Cerebellar nuclear complex (tissue), 1 donor: Measurements from ENCODE around the gene TTC31.

Experiments used
- DNase-seq, 2 experiments: peaks; one replicate each; lab custom pipeline; 2025; lab: John Stamatoyannopoulos, UW

TTC31 gene

GRCh38 chr2:74526649-74527230 lies 43.9 kb downstream of the TTC31 start:
- DNase-seq: no peak

- no peak for DNase-seq
These were observed 44.9 kb downstream of the TTC31 start for GRCh38 chr2:74527741-74528140.

DNA sequence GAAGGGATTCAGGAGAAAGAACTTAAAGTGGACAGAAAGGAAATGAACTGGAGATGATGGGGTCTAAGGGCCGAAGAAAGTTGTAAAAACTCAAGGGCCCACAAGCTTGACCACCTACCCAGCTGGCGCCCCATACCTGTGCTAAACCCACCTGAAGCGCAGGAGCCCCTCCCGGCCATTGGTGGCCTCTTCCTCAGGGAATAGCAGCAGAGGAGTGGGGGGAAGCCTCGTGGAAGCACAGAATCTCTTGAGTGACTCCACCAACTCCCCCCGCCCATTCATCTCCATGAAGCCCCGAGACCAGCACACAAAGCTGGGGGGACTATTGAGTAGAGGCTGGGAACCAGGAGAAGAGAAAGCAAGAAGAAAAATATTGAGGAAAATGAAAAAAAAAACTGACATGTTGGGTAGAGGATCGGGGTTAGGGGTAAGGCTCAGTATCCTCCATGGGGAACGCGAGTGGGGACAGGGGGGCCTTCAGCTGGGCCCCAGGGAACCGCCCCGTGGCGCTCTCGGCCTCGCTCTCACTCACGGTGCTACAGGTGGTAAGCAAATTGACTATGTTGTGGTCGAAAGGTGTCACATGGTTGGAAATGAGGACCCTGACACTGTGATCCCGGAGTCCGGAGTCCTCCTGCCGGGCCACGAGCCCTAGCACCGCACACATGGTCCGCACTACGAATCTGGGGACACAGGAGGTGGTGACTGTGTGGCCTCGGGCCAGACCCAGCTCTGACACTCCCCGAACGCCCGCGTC lies 45.9 kb downstream of the TTC31 start:
- no peak for DNase-seq

DNA sequence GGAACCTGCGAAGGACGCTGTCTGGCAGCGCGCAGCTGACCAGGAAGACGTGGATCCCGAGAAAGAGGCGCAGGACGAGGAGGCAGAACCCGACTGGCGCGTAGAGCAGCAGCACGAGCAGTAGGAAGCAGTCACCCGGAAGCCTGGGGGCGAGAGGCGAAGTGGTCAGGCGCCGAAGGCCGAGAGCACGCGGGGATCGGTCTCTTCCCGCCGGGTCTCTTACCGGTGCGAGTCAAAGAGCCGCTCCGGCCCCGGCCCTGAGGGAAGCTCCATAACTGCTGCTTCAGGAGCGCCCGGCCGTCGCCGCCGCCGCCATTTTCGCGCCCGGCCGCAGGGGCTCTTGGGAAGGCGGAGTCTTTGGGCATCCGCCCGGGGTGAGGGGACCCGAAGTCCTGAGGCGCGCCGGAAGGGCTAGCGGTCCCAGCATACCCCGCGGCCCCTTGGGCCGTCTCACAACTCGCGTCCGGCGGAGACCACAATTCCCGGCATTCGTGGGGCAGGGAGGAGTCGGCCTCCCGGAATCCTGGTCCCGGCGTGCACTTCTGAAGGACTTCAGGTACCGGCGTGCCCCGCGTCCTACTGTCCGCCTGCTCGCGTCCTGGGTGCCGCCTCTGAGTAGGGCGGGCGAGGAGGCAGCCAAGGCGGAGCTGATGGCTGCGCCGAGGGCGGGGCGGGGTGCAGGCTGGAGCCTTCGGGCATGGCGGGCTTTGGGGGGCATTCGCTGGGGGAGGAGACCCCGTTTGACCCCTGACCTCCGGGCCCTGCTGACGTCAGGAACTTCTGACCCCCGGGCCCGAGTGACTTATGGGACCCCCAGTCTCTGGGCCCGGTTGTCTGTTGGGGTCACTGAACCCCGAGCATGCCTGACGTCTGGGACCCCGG lies 46.7 kb downstream of the TTC31 start, which contains the start of the genes AUP1 and HTRA2:
Gene AUP1 (minus strand): TSS at position 350 of the 882 bp plus-strand sequence. CDS start 77 bp downstream, at position 273.
Gene HTRA2 (plus strand): TSS at position 577 of the 882 bp plus-strand sequence. CDS start 74 bp downstream, at position 651.
- peak; percentile 86 to 89 for DNase-seq

DNA sequence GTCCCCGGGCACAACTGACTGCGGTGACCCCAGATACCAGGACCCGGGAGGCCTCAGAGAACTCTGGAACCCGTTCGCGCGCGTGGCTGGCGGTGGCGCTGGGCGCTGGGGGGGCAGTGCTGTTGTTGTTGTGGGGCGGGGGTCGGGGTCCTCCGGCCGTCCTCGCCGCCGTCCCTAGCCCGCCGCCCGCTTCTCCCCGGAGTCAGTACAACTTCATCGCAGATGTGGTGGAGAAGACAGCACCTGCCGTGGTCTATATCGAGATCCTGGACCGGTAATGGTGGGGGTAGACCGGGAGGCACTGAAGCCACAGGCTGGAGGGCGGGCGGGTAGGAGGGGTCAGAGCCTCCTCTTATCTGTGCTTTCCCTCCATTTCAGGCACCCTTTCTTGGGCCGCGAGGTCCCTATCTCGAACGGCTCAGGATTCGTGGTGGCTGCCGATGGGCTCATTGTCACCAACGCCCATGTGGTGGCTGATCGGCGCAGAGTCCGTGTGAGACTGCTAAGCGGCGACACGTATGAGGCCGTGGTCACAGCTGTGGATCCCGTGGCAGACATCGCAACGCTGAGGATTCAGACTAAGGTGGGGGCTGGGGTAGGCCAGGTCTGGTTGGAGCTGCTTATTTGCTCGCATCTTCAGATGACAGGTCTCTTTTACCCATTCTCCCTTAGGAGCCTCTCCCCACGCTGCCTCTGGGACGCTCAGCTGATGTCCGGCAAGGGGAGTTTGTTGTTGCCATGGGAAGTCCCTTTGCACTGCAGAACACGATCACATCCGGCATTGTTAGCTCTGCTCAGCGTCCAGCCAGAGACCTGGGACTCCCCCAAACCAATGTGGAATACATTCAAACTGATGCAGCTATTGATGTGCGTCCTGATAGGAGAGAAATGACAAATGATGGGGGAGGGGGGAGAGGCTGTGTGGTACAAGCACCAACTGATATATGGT lies 47.6 kb downstream of the TTC31 start:
- no peak for DNase-seq

DNA sequence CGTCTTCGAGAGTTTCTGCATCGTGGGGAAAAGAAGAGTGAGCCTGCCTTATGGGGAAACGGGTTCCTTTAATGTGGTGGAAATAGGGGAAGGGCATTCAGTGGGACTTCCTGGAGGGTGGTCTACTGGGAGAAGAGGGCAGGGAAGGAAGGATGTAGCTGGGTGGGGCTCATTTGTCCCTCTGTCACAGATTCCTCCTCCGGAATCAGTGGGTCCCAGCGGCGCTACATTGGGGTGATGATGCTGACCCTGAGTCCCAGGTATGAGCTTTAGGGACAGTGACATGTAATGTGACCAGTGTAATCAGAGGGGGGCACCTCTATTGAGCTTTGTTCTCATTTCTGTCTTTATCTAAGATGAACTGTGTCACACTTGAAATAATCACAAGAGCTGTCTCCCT lies 48.8 kb downstream of the TTC31 start:
- no peak for DNase-seq

DNA sequence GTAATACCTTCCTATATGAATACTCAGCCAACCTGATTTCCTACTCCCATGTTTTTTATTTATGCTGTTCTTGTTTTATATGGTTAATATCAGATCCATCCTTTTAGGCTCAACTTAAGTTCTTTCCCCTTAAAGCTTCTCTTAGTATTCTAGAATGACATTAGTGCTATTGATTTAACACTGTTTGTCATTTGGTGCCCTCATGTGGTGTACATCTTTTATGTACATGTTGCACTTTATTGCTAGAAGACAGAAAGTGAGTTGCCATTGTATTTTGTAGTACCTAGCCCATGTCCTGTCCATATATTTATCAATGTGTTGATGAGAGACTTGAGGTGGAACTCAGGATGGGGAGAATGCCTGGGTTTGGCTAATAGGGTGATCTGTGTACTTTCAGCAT lies 49.3 kb downstream of the TTC31 start:
- no peak for DNase-seq

GRCh38 chr2:74533464-74533863 lies 50.6 kb downstream of the TTC31 start:
- DNase-seq: no peak

DNA sequence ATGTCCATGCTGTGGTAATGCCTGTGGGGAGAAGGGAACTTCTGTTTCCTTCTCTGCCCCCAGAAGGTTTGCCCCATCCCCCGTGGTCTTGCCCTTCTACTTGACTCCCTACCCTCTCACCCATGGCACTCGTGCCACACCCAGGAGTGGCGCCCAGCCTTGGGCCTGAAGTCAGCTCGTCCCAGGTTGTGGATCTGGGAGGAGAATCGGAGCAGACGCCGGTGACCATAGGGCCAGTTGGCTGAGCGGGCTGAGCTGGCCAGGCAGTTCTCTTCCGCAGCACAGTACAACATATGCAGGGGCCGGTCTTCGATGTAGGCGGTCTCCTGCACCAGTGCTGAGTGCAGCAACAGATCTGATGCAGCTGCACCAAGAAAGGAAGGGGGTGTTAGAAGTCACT lies 51.5 kb downstream of the TTC31 start:
- no peak for DNase-seq

GRCh38 chr2:74535440-74535965 lies 52.6 kb downstream of the TTC31 start:
- DNase-seq: no peak

- no peak for DNase-seq
These were observed 53.5 kb downstream of the TTC31 start for GRCh38 chr2:74536166-74536950.

DNA sequence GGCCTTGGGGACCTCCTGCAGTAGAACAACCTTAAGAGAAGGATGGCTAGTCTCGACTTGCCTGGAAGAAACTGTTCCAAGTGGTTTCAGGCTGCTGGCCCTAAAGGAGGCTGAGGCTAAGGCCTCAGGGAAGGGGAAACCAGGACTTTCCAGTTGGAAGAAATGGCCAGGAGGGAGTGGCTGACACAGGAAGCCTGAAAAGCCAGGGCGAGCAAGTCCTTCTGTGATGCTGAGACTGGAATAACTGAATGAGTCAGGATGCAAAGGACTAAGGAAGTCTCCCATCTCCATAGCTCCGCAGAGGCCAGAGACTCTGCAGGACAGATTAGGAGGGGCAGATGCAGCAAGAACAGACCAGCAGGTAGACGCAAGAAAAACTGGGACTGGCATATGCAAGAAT lies 54.3 kb downstream of the TTC31 start:
- DNase-seq: no peak

GRCh38 chr2:74538881-74539339 lies 56.0 kb downstream of the TTC31 start:
- DNase-seq: no peak

GRCh38 chr2:74540291-74540690 lies 57.4 kb downstream of the TTC31 start:
- no peak for DNase-seq

GRCh38 chr2:74542978-74543377 lies 60.1 kb downstream of the TTC31 start:
- no peak for DNase-seq
